Endothelial cell of umbilical vein (primary cell): ENCODE results near the gene MAN2C1.
"Not testable (repeated sequence)": the region's sequence is repeated elsewhere in the genome, so short reads cannot be mapped to it uniquely, and the experiment has no call there.

Source experiments
- FOS ChIP-seq: IDR thresholded peaks from 2 replicates; pipeline ENCODE4 v1.6.1; 2011; ENCODE audit warnings: mild to moderate bottlenecking, low read length, moderate library complexity, borderline replicate concordance; ENCODE audit not compliant: insufficient read depth
- TF ChIP-seq, protein P1 (sequence below), 2 donors: IDR thresholded peaks; 1 replicate in 1 of 2; 2 replicates in 1 of 2; pipeline ENCODE4 v1.5.1; 2011; ENCODE audit warnings: low read length in 2 of 2, mild to moderate bottlenecking in 2 of 2, moderate library complexity in 2 of 2, control low read depth in 1 of 2, inconsistent platforms in 1 of 2, low read depth in 1 of 2; ENCODE audit not compliant: insufficient read depth in 1 of 2; ENCODE audit errors: extremely low read depth in 1 of 2

DNA sequence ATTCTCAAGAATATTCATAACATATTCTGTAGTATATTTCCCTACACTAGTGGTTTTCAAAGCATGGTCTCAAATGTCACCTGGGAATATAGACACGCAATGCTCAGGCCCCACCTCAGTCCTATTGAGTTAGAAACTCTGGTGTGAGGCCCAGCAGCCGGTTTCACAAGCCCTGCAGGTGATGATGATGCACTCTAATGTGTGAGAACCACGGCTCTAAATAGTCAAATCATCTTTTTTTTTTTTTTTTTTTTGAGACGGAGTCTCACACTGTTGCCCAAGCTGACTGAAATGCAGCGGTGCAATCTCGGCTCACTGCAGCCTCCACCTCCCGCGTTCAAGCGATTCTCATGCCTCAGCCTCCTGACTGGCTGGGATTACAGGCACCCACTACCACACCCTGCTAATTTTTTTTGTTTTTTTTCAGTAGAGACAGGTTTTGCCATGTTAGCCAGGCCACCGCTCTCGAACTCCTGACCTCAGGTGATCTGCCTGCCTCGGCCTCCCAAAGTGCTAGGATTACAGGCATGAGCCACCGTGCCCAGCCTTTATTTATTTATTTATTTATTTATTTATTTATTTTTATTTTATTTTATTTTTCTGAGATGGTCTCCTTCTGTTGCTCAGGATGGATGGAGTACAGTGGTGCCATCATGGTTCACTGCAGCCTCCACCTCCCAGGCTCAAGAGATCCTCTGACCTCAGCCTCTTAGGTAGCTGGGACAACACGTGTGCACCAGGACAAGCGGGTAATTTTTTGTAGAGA, 34.6 kb downstream of the MAN2C1 start:
- TF ChIP-seq, protein P1, sequence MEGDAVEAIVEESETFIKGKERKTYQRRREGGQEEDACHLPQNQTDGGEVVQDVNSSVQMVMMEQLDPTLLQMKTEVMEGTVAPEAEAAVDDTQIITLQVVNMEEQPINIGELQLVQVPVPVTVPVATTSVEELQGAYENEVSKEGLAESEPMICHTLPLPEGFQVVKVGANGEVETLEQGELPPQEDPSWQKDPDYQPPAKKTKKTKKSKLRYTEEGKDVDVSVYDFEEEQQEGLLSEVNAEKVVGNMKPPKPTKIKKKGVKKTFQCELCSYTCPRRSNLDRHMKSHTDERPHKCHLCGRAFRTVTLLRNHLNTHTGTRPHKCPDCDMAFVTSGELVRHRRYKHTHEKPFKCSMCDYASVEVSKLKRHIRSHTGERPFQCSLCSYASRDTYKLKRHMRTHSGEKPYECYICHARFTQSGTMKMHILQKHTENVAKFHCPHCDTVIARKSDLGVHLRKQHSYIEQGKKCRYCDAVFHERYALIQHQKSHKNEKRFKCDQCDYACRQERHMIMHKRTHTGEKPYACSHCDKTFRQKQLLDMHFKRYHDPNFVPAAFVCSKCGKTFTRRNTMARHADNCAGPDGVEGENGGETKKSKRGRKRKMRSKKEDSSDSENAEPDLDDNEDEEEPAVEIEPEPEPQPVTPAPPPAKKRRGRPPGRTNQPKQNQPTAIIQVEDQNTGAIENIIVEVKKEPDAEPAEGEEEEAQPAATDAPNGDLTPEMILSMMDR (IDR thresholded peaks at IDR 0.05; ENCODE audit: extremely low read depth in 1 of 2, insufficient read depth in 1 of 2, low read depth in 1 of 2, low read length in 2 of 2) = not testable (repeated sequence)
- not testable (repeated sequence) for TF ChIP-seq FOS
